Central memory CD8-positive, alpha-beta T cell (primary cell): ENCODE results near the gene KIAA1671.
"Not testable (repeated sequence)": the region's sequence is repeated elsewhere in the genome, so short reads cannot be mapped to it uniquely, and the experiment has no call there.

Experiments used
- ATAC-seq: fragments of 150-1000 bp; cut with Tn5 transposase; replicated peaks from 2 replicates; pipeline ENCODE4 v1.10.0; 2022; ENCODE audit warnings: mild to moderate bottlenecking, moderate FRiP score, moderate number of reproducible peaks; ENCODE audit not compliant: poor library complexity, severe bottlenecking; ENCODE audit errors: extremely low read depth
- DNase-seq, 2 donors: peaks; one replicate each; pipeline ENCODE4 v3.0.0; 2021; ENCODE audit warnings: low spot score in 2 of 2
- H3K27ac Mint-ChIP-seq: one replicate; pipeline ENCODE4 v1.8.0; 2022; ENCODE audit warnings: low read depth, mild to moderate bottlenecking, moderate library complexity, mixed read lengths
- H3K27me3 Mint-ChIP-seq: one replicate; pipeline ENCODE4 v1.8.0; 2022; ENCODE audit warnings: mixed read lengths
- H3K36me3 Mint-ChIP-seq: one replicate; pipeline ENCODE4 v1.8.0; 2022; ENCODE audit warnings: mild to moderate bottlenecking, moderate library complexity, mixed read lengths; ENCODE audit not compliant: insufficient read depth
- H3K4me1 Mint-ChIP-seq: one replicate; pipeline ENCODE4 v1.8.0; 2022; ENCODE audit warnings: mixed read lengths
- H3K4me3 Mint-ChIP-seq: one replicate; pipeline ENCODE4 v1.8.0; 2022; ENCODE audit warnings: mild to moderate bottlenecking, moderate library complexity, mixed read lengths
- H3K9me3 Mint-ChIP-seq: one replicate; pipeline ENCODE4 v1.8.0; 2022; ENCODE audit warnings: mixed read lengths

The KIAA1671 gene

DNA sequence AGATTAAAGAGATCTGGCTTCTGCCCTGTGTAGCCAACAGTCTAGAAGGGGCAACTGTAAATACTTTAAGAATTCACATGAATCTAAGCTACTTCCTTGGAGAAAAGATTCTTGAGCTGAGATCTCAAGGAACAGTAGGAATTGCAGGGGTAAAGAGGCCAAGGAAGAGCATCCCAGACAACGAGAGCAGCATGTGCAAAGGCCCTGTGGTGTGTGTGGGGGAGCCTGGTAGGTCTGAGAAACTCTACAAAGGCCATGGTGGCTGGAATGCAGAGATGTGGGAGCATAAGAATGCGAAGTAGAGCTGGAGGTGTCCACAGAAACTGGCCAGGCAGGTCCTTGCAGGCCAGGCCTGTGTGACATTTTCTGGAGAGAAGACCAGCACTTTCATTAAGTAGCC, 278.2 kb downstream of the KIAA1671 start:
- H3K27ac Mint-ChIP-seq, H3K4me3 Mint-ChIP-seq, DNase-seq, H3K4me1 Mint-ChIP-seq, ATAC-seq, H3K36me3 Mint-ChIP-seq, H3K9me3 Mint-ChIP-seq: not testable (repeated sequence)
- H3K27me3 Mint-ChIP-seq: peaks cover 70% of the 10 kb centered on the region

DNA sequence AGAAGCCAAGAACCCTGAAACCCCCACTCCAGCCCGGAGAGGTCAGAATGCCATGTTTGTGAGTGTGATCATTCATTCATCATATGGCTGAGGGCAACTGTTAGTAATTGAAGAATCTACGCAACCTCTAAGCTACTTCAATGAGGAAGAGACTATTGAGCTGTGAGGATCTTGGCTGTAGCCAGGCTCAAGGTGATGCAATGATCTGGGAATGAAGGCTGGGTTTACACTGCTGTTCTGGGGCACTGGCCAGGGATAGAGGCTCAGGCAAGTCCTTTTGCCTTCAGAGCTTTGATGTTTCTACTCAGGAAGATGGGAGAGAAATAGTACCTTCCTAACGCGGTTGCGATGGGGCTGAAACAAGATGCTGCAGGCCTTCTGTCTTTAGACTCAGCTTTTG, 279.8 kb downstream of the KIAA1671 start:
- Mint-ChIP-seq H3K27ac (peak overlapping the region; percentile 73), H3K9me3 (no peaks in the 10 kb centered on the region), H3K27me3 (peaks cover 85% of the 10 kb centered on the region), H3K4me3 (no peak overlapping the region), H3K36me3 (peaks cover 2% of the 10 kb centered on the region), H3K4me1 (peaks cover 10% of the 10 kb centered on the region)
- no peak for ATAC-seq
- DNase-seq: no peak

DNA sequence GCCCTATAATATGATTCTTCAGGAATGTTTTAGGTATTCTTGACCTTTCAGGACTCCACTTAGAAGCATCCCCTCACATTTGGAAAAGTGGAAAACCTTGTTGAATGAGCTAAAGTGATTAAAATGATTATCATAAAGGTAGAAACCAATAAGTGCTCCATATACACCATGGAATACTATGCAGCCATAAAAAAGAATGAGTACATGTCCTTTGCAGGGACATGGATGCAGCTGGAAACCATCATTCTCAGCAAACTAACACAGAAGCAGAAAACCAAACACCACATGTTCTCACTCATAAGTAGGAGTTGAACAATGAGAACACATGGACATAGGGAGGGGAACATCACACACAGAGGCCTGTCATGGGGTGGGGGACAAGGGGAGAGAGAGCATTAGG, 281.2 kb downstream of the KIAA1671 start:
- not testable (repeated sequence) for ATAC-seq, DNase-seq, H3K4me1 Mint-ChIP-seq, H3K9me3 Mint-ChIP-seq, H3K4me3 Mint-ChIP-seq, H3K27ac Mint-ChIP-seq, H3K36me3 Mint-ChIP-seq
- H3K27me3 Mint-ChIP-seq: peaks cover 80% of the 10 kb centered on the region

DNA sequence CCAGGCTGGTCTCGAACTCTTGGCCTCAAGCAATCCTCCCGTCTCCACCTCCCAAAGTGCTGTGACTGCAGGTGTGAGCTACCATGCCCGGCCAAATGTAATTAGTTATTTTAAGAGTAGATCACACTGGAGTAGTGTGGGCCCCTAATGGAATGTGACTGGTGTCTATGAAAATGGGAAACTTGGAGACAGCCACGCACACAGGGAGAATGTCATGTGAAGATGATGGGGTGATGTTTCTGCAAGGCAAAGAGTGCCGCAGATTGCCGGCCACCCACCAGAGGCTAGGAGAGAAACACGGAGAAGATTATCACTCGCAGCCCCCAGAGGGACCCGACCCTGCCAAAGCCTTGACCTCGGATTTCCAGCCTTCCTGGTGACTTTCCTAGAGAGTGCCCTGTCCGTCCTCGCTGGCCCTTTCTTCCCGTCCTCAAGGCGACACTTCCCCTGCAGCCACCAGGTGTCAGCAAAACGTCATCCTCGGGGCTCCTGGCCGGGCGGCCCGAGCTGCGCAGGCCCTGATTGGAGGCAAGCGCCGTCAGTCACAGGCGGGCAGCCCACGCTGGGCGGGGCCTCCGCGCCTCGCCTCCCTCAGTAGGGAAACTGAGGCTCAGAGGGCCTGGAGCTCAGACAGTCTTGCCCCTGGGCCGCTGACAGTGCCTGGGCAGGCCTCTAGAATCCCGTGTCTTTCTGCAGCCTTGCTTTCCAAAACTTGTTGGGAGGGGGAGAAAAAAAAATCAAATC, 283.2 kb downstream of the KIAA1671 start:
- ATAC-seq (no peak), DNase-seq (peak; percentile 29 to 30)
- peaks cover 76% of the 10 kb centered on the region for H3K27me3 Mint-ChIP-seq
- peak overlapping the region; percentile 25 for H3K4me3 Mint-ChIP-seq
- peaks cover 10% of the 10 kb centered on the region for H3K4me1 Mint-ChIP-seq
- peaks cover 2% of the 10 kb centered on the region for H3K36me3 Mint-ChIP-seq
- H3K27ac Mint-ChIP-seq: no peak overlapping the region
- no peaks in the 10 kb centered on the region for H3K9me3 Mint-ChIP-seq

DNA sequence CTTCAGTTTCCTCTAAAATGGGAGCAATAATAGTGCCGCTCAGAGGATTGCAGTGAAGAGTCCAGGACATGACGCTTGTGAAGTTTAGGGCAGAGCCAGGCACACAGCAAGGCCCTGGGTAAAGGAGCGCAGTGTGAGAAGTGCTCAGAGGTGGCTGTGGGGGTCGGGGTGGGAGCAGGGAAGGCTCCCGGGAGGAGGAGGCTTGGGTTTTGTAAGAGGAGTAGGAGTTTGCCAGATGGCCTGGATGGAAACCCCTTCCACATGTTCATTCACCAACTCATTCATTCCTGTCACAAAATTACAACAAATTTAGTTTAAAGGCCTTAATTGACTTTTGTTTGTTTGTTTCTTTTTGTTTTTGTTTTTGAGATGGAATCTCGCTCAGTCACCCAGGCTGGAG, 283.9 kb downstream of the KIAA1671 start:
- Mint-ChIP-seq H3K4me1 (peaks cover 10% of the 10 kb centered on the region), H3K27ac (no peak overlapping the region)

DNA sequence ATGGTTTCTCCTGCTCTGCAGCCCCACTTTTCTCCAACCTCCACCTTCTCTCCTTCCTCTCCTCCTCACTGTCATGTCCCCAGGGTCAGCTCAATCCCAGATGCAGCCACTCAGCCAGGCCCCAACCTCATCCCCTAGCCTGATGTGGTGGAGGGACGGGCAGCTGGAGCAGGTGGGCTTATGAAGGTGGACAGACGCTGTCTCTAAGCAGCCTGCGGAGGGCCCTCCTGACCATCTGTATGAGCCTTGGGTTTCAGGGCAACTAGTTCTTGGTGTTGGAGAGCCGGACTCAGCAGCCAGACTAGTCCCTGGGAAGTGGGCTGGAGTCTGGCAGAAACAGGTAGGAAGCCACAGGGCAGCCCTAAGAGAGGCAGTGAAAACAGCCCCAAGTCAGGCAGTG, 285.0 kb downstream of the KIAA1671 start:
- DNase-seq: no peak
- Mint-ChIP-seq H3K9me3 (no peaks in the 10 kb centered on the region), H3K4me3 (no peak overlapping the region), H3K36me3 (no peaks in the 10 kb centered on the region), H3K27ac (no peak overlapping the region), H3K4me1 (peaks cover 10% of the 10 kb centered on the region), H3K27me3 (peaks cover 63% of the 10 kb centered on the region)
- no peak for ATAC-seq

More for the DNA sequence above, 283.9 kb downstream of the KIAA1671 start:
- no peak for ATAC-seq
- DNase-seq: no peak
- Mint-ChIP-seq H3K36me3 (peaks cover 2% of the 10 kb centered on the region), H3K4me3 (peak overlapping the region; percentile 25), H3K9me3 (no peaks in the 10 kb centered on the region), H3K27me3 (peaks cover 74% of the 10 kb centered on the region)

DNA sequence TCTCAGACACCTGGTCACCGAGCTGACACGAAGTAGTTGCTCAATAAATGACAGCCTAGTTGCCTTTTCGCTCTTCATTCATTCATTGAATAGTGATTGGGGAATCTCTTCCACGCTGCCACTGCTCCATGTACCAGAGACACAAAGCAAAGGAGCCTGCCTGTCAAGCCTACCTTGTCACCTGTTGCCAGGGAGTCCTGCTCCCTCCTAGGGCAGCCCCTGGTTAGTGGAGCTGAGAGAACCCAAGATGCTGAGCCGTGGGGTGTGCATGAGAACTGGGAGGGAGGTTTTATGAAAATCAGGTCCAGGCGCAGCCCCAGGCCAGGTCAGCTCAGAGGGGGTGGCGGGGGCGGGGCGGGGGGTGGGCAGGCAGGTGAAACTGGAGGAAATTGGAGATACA, 285.5 kb downstream of the KIAA1671 start:
- H3K9me3 Mint-ChIP-seq, DNase-seq, H3K36me3 Mint-ChIP-seq, H3K4me1 Mint-ChIP-seq, H3K4me3 Mint-ChIP-seq, ATAC-seq, H3K27ac Mint-ChIP-seq: not testable (repeated sequence)
- H3K27me3 Mint-ChIP-seq: peaks cover 58% of the 10 kb centered on the region
